ENCODE measurements around the gene EPS15.
"Not testable (repeated sequence)": the region's sequence is repeated elsewhere in the genome, so short reads cannot be mapped to it uniquely, and the experiment has no call there.

The EPS15 gene

GRCh38 chr1:51512606-51513005, 6.5 kb downstream of the EPS15 start:
- no peak for DNase-seq

- DNase-seq, result no peak
Measured at GRCh38 chr1:51512120-51512519, 6.9 kb downstream of the EPS15 start.

- DNase-seq, result no peak
Measured at GRCh38 chr1:51509773-51510172, 9.3 kb downstream of the EPS15 start.

- no peak for DNase-seq
Measured at GRCh38 chr1:51506537-51506936, 12.5 kb downstream of the EPS15 start.

- peak in 1 of 2 experiments; percentile 8 for DNase-seq
Measured at GRCh38 chr1:51504806-51505525, 14.1 kb downstream of the EPS15 start.

- peak in 1 of 2 experiments; percentile 13 for DNase-seq
Measured at GRCh38 chr1:51501218-51501630, 17.8 kb downstream of the EPS15 start.

GRCh38 chr1:51499694-51500093, 19.4 kb downstream of the EPS15 start:
- no peak for DNase-seq

- DNase-seq, result no peak
Measured at GRCh38 chr1:51498924-51499323, 20.1 kb downstream of the EPS15 start.

GRCh38 chr1:51497340-51497739, 21.7 kb downstream of the EPS15 start:
- DNase-seq, result no peak

- no peak for DNase-seq
Measured at GRCh38 chr1:51494138-51494830, 24.8 kb downstream of the EPS15 start.

GRCh38 chr1:51491166-51491981, 27.7 kb downstream of the EPS15 start:
- no peak for DNase-seq

GRCh38 chr1:51489472-51489871, 29.6 kb downstream of the EPS15 start:
- no peak for DNase-seq

- DNase-seq, result no peak
Measured at GRCh38 chr1:51488372-51489050, 30.6 kb downstream of the EPS15 start.

GRCh38 chr1:51487628-51488027, 31.4 kb downstream of the EPS15 start:
- DNase-seq, result no peak

- DNase-seq, result no peak
Measured at GRCh38 chr1:51484591-51484990, 34.5 kb downstream of the EPS15 start.

GRCh38 chr1:51482881-51483280, 36.2 kb downstream of the EPS15 start:
- DNase-seq, result no peak

- DNase-seq, result not testable (repeated sequence)
Measured at GRCh38 chr1:51474832-51475620, 44.0 kb downstream of the EPS15 start.

- DNase-seq, result no peak
Measured at GRCh38 chr1:51473331-51474115, 45.5 kb downstream of the EPS15 start.

- no peak for DNase-seq
Measured at GRCh38 chr1:51472359-51472758, 46.7 kb downstream of the EPS15 start.

GRCh38 chr1:51469518-51469917, 49.5 kb downstream of the EPS15 start:
- DNase-seq, result no peak

- no peak for DNase-seq
Measured at GRCh38 chr1:51464828-51465227, 54.2 kb downstream of the EPS15 start.

Data from activated CD4-positive, alpha-beta T cell treated with anti-CD3 and anti-CD28 coated beads, Interleukin-2, amount 50 U/mL, for 4 hours (primary cell).